A549 (cell line): ENCODE results near the gene AHCYL2. TPM values are rescaled to one million over a fixed set of nuclear protein-coding genes. Genes with fewer than 3 reads are reported as not detected.

ENCODE experiments used
- ATAC-seq, 2 experiments: fragments of 200-7000 bp in 1 of 2; fragments of >200 bp in 1 of 2; cut with Nextera tagmentation in 1 of 2; cut with Tn5 transposase in 1 of 2; 3 replicates each; pipeline versions ENCODE4 v1.8.0 to v1.9.1; 2018 to 2020; ENCODE audit warnings: mild to moderate bottlenecking in 1 of 2, moderate library complexity in 1 of 2
- CTCF ChIA-PET: fragments of 300-600 bp; sonication (Branson Sonifier 250); formaldehyde crosslinking; extraction: SDS; loops from one replicate; lab custom pipeline; 2021; ENCODE audit warnings: antibody characterized with exemption, inconsistent platforms; lab: Yijun Ruan, JAX
- POLR2A ChIA-PET: fragments of 350-600 bp; formaldehyde crosslinking; extraction: SDS; loops from one replicate; lab custom pipeline; 2021; ENCODE audit warnings: antibody characterized with exemption, inconsistent platforms; lab: Yijun Ruan, JAX
- DNase-seq, 2 experiments: peaks; one replicate each; pipeline versions ENCODE4 v3.0.0 to v3.0.0-alpha.2; 2011 to 2016; ENCODE audit warnings: low read depth in 1 of 2, low spot score in 1 of 2
- FAIRE-seq: peaks from 2 replicates; lab custom pipeline; 2011; peaks lifted over from hg19 to GRCh38; lab: Jason Lieb, UNC
- H3K27ac ChIP-seq, 2 experiments: fragments of >200 bp; sonication (Bioruptor Twin); formaldehyde crosslinking; 3 replicates each; pipeline ENCODE4 v1.5.1; 2016 to 2017
- H3K4me1 ChIP-seq: fragments of >200 bp; sonication (Bioruptor Twin); formaldehyde crosslinking; 3 replicates; pipeline ENCODE4 v1.6.1; 2016
- H3K4me2 ChIP-seq: fragments of >200 bp; sonication (Bioruptor Twin); formaldehyde crosslinking; 3 replicates; pipeline ENCODE4 v1.6.1; 2016
- H3K4me3 ChIP-seq: fragments of >200 bp; sonication (Bioruptor Twin); formaldehyde crosslinking; 3 replicates; pipeline ENCODE4 v1.5.1; 2016
- H3K9me3 ChIP-seq: fragments of >200 bp; sonication (Bioruptor Twin); formaldehyde crosslinking; 3 replicates; pipeline ENCODE4 v1.6.1; 2016
- CEBPB ChIP-seq, 2 experiments: fragments of >200 bp in 1 of 2; sonication (Bioruptor Twin) in 1 of 2; formaldehyde crosslinking in 1 of 2; IDR thresholded peaks; 2 replicates each; pipeline ENCODE4 v1.6.1; 2012 to 2016
- CHD2 ChIP-seq: fragments of 150-350 bp; IDR thresholded peaks from 2 replicates; pipeline ENCODE4 v1.6.1; 2014; ENCODE audit warnings: low read length; ENCODE audit not compliant: partially characterized antibody
- CHD4 ChIP-seq: fragments of 200-600 bp; sonication (generic); IDR thresholded peaks from 2 replicates; pipeline ENCODE4 v1.6.1; 2016; ENCODE audit warnings: antibody characterized with exemption, mild to moderate bottlenecking, borderline replicate concordance
- CTCF ChIP-seq: fragments of >200 bp; sonication (Bioruptor Twin); formaldehyde crosslinking; IDR thresholded peaks from 3 replicates; pipeline ENCODE4 v1.5.1; 2016
- E2F6 ChIP-seq: IDR thresholded peaks from 2 replicates; pipeline ENCODE4 v1.6.1; 2012; ENCODE audit warnings: low read depth, borderline replicate concordance
- ELK1 ChIP-seq: fragments of 150-350 bp; IDR thresholded peaks from 2 replicates; pipeline ENCODE4 v1.6.1; 2014; ENCODE audit warnings: low read depth, mild to moderate bottlenecking, low read length
- EP300 ChIP-seq, 2 experiments: fragments of >200 bp; sonication (Bioruptor Twin); formaldehyde crosslinking; IDR thresholded peaks; 2 replicates in 1 of 2; 3 replicates in 1 of 2; pipeline ENCODE4 v1.6.1; 2016 to 2017
- ESRRA ChIP-seq: fragments of 150-350 bp; IDR thresholded peaks from 2 replicates; pipeline ENCODE4 v1.6.1; 2014; ENCODE audit warnings: mild to moderate bottlenecking, low read length, borderline replicate concordance
- FOSB ChIP-seq: fragments of 250-450 bp; sonication (Bioruptor Pico); IDR thresholded peaks from 2 replicates; pipeline ENCODE4 v1.5.0; 2020; ENCODE audit warnings: mild to moderate bottlenecking, moderate library complexity
- FOXS1 ChIP-seq: fragments of 250-450 bp; sonication (Bioruptor Pico); IDR thresholded peaks from 2 replicates; pipeline ENCODE4 v1.5.0; 2020; ENCODE audit warnings: mild to moderate bottlenecking, moderate library complexity
- HEYL ChIP-seq: fragments of 250-450 bp; sonication (Bioruptor Pico); IDR thresholded peaks from 2 replicates; pipeline ENCODE4 v1.8.0; 2021; ENCODE audit warnings: mild to moderate bottlenecking, moderate library complexity
- HMGXB4 ChIP-seq: fragments of 250-450 bp; sonication (Bioruptor Pico); IDR thresholded peaks from 2 replicates; pipeline ENCODE4 v1.5.0; 2021; ENCODE audit warnings: mild to moderate bottlenecking, moderate library complexity, borderline replicate concordance
- HOXB13 ChIP-seq: fragments of 250-450 bp; sonication (Bioruptor Pico); IDR thresholded peaks from 2 replicates; pipeline ENCODE4 v1.5.0; 2020; ENCODE audit warnings: low read depth, mild to moderate bottlenecking, moderate library complexity
- MAFK ChIP-seq: fragments of 450-650 bp; IDR thresholded peaks from 2 replicates; pipeline ENCODE4 v1.6.1; 2014; ENCODE audit not compliant: partially characterized antibody
- MYC ChIP-seq: IDR thresholded peaks from 2 replicates; pipeline ENCODE4 v1.6.1; 2012; ENCODE audit warnings: mild to moderate bottlenecking, inconsistent platforms, low read length, improper control_type of control experiment, borderline replicate concordance
- REST ChIP-seq: fragments of 200-600 bp; sonication (generic); IDR thresholded peaks from 2 replicates; pipeline ENCODE4 v1.6.1; 2016; ENCODE audit warnings: antibody characterized with exemption, mild to moderate bottlenecking, moderate library complexity
- RNF2 ChIP-seq: fragments of 200-600 bp; sonication (generic); IDR thresholded peaks from 2 replicates; pipeline ENCODE4 v1.6.1; 2016; ENCODE audit warnings: low read depth, mild to moderate bottlenecking, antibody characterized with exemption, moderate library complexity, borderline replicate concordance
- TP53 ChIP-seq: fragments of 250-450 bp; sonication (Bioruptor Pico); IDR thresholded peaks from 2 replicates; pipeline ENCODE4 v1.5.0; 2021; ENCODE audit warnings: mild to moderate bottlenecking, moderate library complexity
- ZC3H11A ChIP-seq: fragments of 450-650 bp; IDR thresholded peaks from 2 replicates; pipeline ENCODE4 v1.6.1; 2014; ENCODE audit warnings: antibody characterized with exemption, mild to moderate bottlenecking
- ZFP36 ChIP-seq: fragments of 450-650 bp; IDR thresholded peaks from 2 replicates; pipeline ENCODE4 v1.6.1; 2014; ENCODE audit warnings: borderline replicate concordance; ENCODE audit not compliant: partially characterized antibody
- ZNF302 ChIP-seq: fragments of 250-450 bp; sonication (Bioruptor Pico); IDR thresholded peaks from 2 replicates; pipeline ENCODE4 v1.9.0; 2021; ENCODE audit warnings: inconsistent platforms, mild to moderate bottlenecking, moderate library complexity
- ZSCAN20 ChIP-seq: fragments of 250-450 bp; sonication (Bioruptor Pico); IDR thresholded peaks from 2 replicates; pipeline ENCODE4 v1.8.0; 2022; ENCODE audit warnings: mild to moderate bottlenecking, moderate library complexity
- WGBS: methylation state at CpG from one replicate; pipeline ENCODE4 v1.1.6; 2017; ENCODE audit errors: missing lambda C conversion rate; 5-methylcytosine and 5-hydroxymethylcytosine counted together
- polyA plus RNA-seq, 4 experiments: library from polyadenylated mRNA; depleted of rRNA in 3 of 4; stranded (reverse); fragments of >200 nt; fragmentation: RNase III in 1 of 4; extraction: RNeasy Plus Mini Kit Qiagen cat#74134 plus additional on column Dnase treatment in 1 of 4; gene quantifications; 2 replicates in 3 of 4; 3 replicates in 1 of 4; pipeline ENCODE4 v1.2.3, GENCODE V29; 2011 to 2017

AHCYL2 gene
- polyA plus RNA-seq, 2 of the 4 experiments (the other 2 are of a cell fraction), result 10.8 to 25.9 TPM

GRCh38 chr7:129452589-129453231 lies 227.9 kb downstream of the AHCYL2 start:
- ATAC-seq (no peak), DNase-seq (no peak), FAIRE-seq (no peak)
- POLR2A ChIA-PET, result interaction anchor here (1.2 kb wide), 1 partner anchor 13 kb away, joined by 3 read pairs; no protein-coding TSS in a partner anchor
- CTCF ChIA-PET, result interaction anchor here (0.6 to 2.4 kb wide), 10 partner anchors 13 to 234 kb away, joined by 3 to 9 read pairs (median 4); no protein-coding TSS in a partner anchor
- Histone ChIP-seq H3K4me2 (no peak overlapping the region), H3K9me3 (peaks cover 15% of the 10 kb centered on the region; the same call in 1 of the 3 replicates), H3K4me3 (no peak overlapping the region), H3K27ac (no peak overlapping the region), H3K4me1 (no peaks in the 10 kb centered on the region)
- TF ChIP-seq ZNF302 (CRISPR knock-in tag), result no peak
- TF ChIP-seq CEBPB (IDR thresholded peaks at IDR 0.05), result no peak
- TF ChIP-seq CHD4, result no peak
- no peak for TF ChIP-seq MYC
- no peak for TF ChIP-seq ELK1
- no peak for TF ChIP-seq HOXB13 (CRISPR knock-in tag)
- no peak for TF ChIP-seq ZSCAN20 (CRISPR knock-in tag)
- 57% methylated on average over 2 of the region's 2 CpGs for WGBS

GRCh38 chr7:129453510-129454248 lies 228.8 kb downstream of the AHCYL2 start:
- Histone ChIP-seq H3K4me2 (no peak overlapping the region), H3K27ac (no peak overlapping the region), H3K9me3 (peaks cover 9% of the 10 kb centered on the region; the same call in 1 of the 3 replicates), H3K4me3 (no peak overlapping the region), H3K4me1 (no peaks in the 10 kb centered on the region)
- ChIA-PET POLR2A (interaction anchor here (1.2 kb wide), 1 partner anchor 14 kb away, joined by 3 read pairs; no protein-coding TSS in a partner anchor), CTCF (interaction anchor here (0.5 to 2.4 kb wide), 10 partner anchors 14 to 258 kb away, joined by 3 to 9 read pairs (median 4); no protein-coding TSS in a partner anchor)
- FAIRE-seq, result no peak
- 85% methylated on average over 1 of the region's 1 CpG for WGBS
- ATAC-seq, result no peak
- TF ChIP-seq HMGXB4 (CRISPR knock-in tag), result no peak
- TF ChIP-seq ZC3H11A, result no peak
- no peak for TF ChIP-seq REST
- no peak for TF ChIP-seq ZSCAN20 (CRISPR knock-in tag)
- TF ChIP-seq TP53, result no peak
- TF ChIP-seq HEYL (CRISPR knock-in tag), result no peak
- no peak for TF ChIP-seq CHD2
- TF ChIP-seq FOXS1 (CRISPR knock-in tag), result no peak
- no peak for TF ChIP-seq FOSB (CRISPR knock-in tag)
- no peak for TF ChIP-seq RNF2
- no peak for TF ChIP-seq ESRRA
- TF ChIP-seq ZFP36, result no peak
- TF ChIP-seq EP300 (IDR thresholded peaks at IDR 0.05), result no peak
- no peak for TF ChIP-seq MAFK
- no peak for TF ChIP-seq CTCF
- TF ChIP-seq E2F6, result no peak
- DNase-seq, result no peak
